PFSK-1 (cell line): ENCODE results near the gene MAPK12.

ENCODE experiments used
- POLR2AphosphoS5 ChIP-seq: IDR thresholded peaks from 2 replicates; pipeline ENCODE4 v1.6.1; 2012; ENCODE audit warnings: low read depth, mild to moderate bottlenecking, control low read depth, low read length, moderate library complexity
- TAF1 ChIP-seq: IDR thresholded peaks from 2 replicates; pipeline ENCODE4 v1.6.1; 2012; ENCODE audit warnings: low read length, control low read depth, borderline replicate concordance; ENCODE audit not compliant: insufficient read depth

- TF ChIP-seq POLR2AphosphoS5 = no peak
- TF ChIP-seq TAF1 = no peak
These were observed 17.6 kb downstream of the MAPK12 start for GRCh38 chr22:50243685-50244419.
